ENCODE results near the gene SMIM41. TPM values are rescaled to one million over a fixed set of nuclear protein-coding genes. Genes with fewer than 3 reads are reported as not detected.

The SMIM41 gene
- total RNA-seq, 1 experiment from 2014 or later, result not detected

DNA sequence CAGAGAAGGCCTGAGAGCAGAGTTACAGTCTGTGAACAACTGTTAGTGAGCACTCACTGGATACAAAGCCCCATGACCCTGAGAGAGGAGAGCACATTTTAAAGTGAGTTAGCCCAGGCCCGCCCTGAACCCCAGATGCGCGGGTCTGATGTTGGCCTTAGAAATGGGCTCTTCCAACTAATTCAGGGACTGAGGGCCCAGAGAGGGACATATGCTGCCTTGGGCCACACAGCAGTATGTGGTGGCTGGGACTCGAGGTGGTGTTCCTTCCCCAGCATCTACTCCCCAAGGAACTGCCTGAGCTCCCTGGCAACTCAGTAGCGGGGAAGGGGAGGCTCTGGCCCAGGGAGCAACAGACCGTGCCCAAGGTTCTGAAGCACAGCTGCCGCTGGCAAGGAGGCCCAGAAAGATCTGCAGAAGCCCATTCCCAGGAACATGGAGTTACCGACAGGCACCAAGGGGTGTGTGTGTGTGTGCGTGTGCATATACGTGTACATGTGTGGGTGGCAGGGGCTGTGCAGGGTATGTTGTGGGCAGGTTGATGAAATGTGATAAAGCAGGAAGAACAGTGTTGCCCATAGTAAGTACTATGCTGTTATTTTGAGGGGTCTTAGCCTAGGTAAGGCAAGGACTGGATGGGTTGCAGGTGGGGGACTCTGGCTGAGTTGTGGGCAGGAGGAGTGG is 71.8 kb downstream of the SMIM41 start:
- Histone ChIP-seq H3K9me2 (replicated peaks; ENCODE audit: low read length) (no peaks in the 10 kb centered on the region), H3K4me3 (ENCODE audit: low read length) (no peak overlapping the region), H3K9ac (ENCODE audit: low read length) (peak overlapping the region; percentile 72), H3K79me2 (ENCODE audit: low read length) (peaks cover 9% of the 10 kb centered on the region), H3K27ac (ENCODE audit: low read length) (peak overlapping the region; percentile 100), H4K20me1 (ENCODE audit: low read length) (no peaks in the 10 kb centered on the region), H3F3A (ENCODE audit: low read length, unreplicated experiment) (peaks cover 5% of the 10 kb centered on the region), H3K4me1 (ENCODE audit: insufficient read depth, low read length) (peaks cover 68% of the 10 kb centered on the region), H3K4me2 (ENCODE audit: low read length) (0 out of 2 replicates have a peak overlapping the region, but pooled peaks have one; percentile 73), H3K36me3 (ENCODE audit: low read depth, low read length) (no peaks in the 10 kb centered on the region), H3K27me3 (ENCODE audit: low read length) (no peaks in the 10 kb centered on the region), H3K9me3 (ENCODE audit: low read length) (no peaks in the 10 kb centered on the region), H2AFZ (ENCODE audit: low read length) (no peak overlapping the region)
- POLR2A ChIA-PET (ENCODE audit: unreplicated experiment), result no interaction called here
- no peak for ATAC-seq
- TF ChIP-seq, protein P1, sequence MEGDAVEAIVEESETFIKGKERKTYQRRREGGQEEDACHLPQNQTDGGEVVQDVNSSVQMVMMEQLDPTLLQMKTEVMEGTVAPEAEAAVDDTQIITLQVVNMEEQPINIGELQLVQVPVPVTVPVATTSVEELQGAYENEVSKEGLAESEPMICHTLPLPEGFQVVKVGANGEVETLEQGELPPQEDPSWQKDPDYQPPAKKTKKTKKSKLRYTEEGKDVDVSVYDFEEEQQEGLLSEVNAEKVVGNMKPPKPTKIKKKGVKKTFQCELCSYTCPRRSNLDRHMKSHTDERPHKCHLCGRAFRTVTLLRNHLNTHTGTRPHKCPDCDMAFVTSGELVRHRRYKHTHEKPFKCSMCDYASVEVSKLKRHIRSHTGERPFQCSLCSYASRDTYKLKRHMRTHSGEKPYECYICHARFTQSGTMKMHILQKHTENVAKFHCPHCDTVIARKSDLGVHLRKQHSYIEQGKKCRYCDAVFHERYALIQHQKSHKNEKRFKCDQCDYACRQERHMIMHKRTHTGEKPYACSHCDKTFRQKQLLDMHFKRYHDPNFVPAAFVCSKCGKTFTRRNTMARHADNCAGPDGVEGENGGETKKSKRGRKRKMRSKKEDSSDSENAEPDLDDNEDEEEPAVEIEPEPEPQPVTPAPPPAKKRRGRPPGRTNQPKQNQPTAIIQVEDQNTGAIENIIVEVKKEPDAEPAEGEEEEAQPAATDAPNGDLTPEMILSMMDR (conservative IDR thresholded peaks at IDR 0.05; ENCODE audit: low read depth, low read length), result no peak
- TF ChIP-seq EZH2phosphoT487 (IDR thresholded peaks at IDR 0.05; ENCODE audit: borderline replicate concordance, low read length), result no peak
- TF ChIP-seq EZH2 (IDR thresholded peaks at IDR 0.05; ENCODE audit: low read length, unreplicated experiment), result no peak
- no TSS peak for BruUV-seq (replicated peaks)
- CTCF ChIA-PET, result interaction anchor here (0.7 kb wide), 1 partner anchor 129 kb away, joined by 3 read pairs; no protein-coding TSS in a partner anchor
- DNase-seq, result no peak
- intact Hi-C loops (cut with micrococcal nuclease), result no loop called here

DNA sequence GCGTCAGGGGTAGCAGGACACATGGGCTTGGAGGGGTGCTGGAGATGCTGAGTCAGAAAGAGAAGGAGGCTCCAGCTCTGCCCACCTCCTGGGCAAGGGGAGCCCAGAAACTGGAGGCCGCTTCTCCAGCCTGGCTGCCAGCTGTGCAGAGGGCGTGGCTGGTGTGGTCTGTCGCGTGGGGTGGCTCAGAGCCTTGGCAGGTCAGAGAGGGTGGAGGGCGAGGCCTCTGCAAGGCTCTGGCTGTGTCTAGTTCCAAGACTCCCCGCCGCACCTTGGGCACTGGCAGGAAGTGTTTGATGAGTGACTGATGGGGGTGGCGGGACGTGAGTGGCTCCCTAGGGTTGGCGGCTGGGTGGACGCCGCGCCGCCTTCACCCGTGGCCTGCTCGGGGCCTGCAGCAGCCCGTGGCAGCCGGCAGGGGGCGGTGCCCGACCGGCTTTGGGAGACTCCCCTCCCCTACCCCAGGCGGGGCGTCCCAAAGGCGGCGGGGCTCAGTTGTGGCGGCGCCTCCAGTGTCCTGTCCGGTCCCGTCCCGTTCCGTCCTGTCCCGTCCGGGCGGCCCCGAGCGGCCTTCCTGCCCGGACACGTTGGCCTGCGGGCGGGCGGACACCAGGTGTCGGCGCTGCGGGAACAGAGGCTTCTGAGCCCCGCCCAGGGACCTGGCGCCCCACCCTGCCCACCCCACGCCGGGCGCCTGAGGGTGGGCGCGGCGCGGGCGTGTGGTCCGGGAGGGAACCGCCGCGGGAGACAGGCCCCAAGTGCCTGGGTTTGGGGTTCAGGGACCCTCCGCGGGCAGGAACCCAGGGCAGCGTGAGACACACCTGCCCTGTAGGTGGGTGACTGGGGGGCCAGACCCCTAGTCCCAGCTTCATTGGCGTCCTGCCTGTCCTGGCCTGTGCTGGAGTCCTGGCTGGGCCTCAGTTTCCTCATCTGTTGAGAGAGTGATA is 72.6 kb downstream of the SMIM41 start:
- Histone ChIP-seq H4K20me1 (ENCODE audit: low read length) (no peaks in the 10 kb centered on the region), H3K9me3 (ENCODE audit: low read length) (no peaks in the 10 kb centered on the region), H3K27me3 (ENCODE audit: low read length) (no peaks in the 10 kb centered on the region), H3F3A (ENCODE audit: low read length, unreplicated experiment) (peaks cover 5% of the 10 kb centered on the region), H3K4me2 (ENCODE audit: low read length) (peak overlapping the region; percentile 73), H3K36me3 (ENCODE audit: low read depth, low read length) (no peaks in the 10 kb centered on the region), H3K4me3 (ENCODE audit: low read length) (peak overlapping the region; percentile 42), H3K9me2 (replicated peaks; ENCODE audit: low read length) (no peaks in the 10 kb centered on the region), H3K4me1 (ENCODE audit: insufficient read depth, low read length) (peaks cover 66% of the 10 kb centered on the region), H3K79me2 (ENCODE audit: low read length) (peaks cover under 1% of the 10 kb centered on the region), H2AFZ (ENCODE audit: low read length) (peak overlapping the region; percentile 48), H3K27ac (ENCODE audit: low read length) (peak overlapping the region; percentile 100), H3K9ac (ENCODE audit: low read length) (peak overlapping the region; percentile 72)
- ChIA-PET CTCF (interaction anchor here (0.7 kb wide), 1 partner anchor 128 kb away, joined by 3 read pairs; no protein-coding TSS in a partner anchor), POLR2A (ENCODE audit: unreplicated experiment) (interaction anchor here (0.6 kb wide), 1 partner anchor 38 kb away, joined by 4 read pairs; no protein-coding TSS in a partner anchor)
- TF ChIP-seq EZH2phosphoT487 (IDR thresholded peaks at IDR 0.05; ENCODE audit: borderline replicate concordance, low read length), result no peak
- TF ChIP-seq, protein P1 (conservative IDR thresholded peaks at IDR 0.05; ENCODE audit: low read depth, low read length), result peak; percentile 90
- peak; percentile 20 for ATAC-seq
- BruUV-seq (replicated peaks), result no TSS peak
- DNase-seq, result peak; percentile 82
- intact Hi-C loops (cut with micrococcal nuclease), result no loop called here

Measured in PC-3 (cell line).